ENCODE measurements around the gene MEGF6. TPM values are rescaled to one million over a fixed set of nuclear protein-coding genes. Genes with fewer than 3 reads are reported as not detected.

The MEGF6 gene
- total RNA-seq, 1 donor from 2014 or later = 194 TPM

DNA sequence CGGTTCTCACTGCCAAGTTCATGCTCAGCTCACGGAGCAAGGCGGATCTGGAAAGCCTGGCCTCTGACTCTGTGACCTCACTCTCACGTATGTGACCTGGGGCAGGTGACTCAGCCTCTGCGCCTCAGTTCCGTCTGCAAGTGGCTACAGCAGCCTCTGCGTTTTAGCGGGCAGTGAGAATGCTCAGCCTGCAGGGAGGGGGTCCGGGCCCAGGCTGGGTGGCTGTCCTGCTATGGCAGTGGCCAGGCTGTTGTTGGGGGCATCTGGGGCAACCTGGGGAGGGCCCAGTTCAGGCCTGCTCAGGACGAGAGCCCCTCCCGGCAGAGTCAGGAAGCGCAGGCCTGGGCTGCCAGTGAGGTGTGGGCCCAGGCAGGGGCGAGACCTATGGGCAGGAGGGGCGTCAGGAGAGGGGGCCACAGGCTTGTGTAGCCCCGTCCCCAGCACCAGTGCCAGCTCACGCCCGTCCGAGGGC is 128.9 kb downstream of the MEGF6 start:
- H3K4me3 ChIP-seq = no peak overlapping the region
- H3K4me1 ChIP-seq = no peaks in the 10 kb centered on the region
- H3K27me3 ChIP-seq = no peaks in the 10 kb centered on the region
- peaks cover 12 to 28% of the 10 kb centered on the region in 2 donors for H3K9me3 ChIP-seq
- TF ChIP-seq, protein P1, sequence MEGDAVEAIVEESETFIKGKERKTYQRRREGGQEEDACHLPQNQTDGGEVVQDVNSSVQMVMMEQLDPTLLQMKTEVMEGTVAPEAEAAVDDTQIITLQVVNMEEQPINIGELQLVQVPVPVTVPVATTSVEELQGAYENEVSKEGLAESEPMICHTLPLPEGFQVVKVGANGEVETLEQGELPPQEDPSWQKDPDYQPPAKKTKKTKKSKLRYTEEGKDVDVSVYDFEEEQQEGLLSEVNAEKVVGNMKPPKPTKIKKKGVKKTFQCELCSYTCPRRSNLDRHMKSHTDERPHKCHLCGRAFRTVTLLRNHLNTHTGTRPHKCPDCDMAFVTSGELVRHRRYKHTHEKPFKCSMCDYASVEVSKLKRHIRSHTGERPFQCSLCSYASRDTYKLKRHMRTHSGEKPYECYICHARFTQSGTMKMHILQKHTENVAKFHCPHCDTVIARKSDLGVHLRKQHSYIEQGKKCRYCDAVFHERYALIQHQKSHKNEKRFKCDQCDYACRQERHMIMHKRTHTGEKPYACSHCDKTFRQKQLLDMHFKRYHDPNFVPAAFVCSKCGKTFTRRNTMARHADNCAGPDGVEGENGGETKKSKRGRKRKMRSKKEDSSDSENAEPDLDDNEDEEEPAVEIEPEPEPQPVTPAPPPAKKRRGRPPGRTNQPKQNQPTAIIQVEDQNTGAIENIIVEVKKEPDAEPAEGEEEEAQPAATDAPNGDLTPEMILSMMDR (IDR thresholded peaks at IDR 0.05) = no peak
- intact Hi-C loops (cut with DNase I) = no loop called here
- no peak for DNase-seq (ENCODE audit: low spot score in 2 of 2)
- no peak overlapping the region for H3K27ac ChIP-seq
- H3K36me3 ChIP-seq = no peaks in the 10 kb centered on the region

DNA sequence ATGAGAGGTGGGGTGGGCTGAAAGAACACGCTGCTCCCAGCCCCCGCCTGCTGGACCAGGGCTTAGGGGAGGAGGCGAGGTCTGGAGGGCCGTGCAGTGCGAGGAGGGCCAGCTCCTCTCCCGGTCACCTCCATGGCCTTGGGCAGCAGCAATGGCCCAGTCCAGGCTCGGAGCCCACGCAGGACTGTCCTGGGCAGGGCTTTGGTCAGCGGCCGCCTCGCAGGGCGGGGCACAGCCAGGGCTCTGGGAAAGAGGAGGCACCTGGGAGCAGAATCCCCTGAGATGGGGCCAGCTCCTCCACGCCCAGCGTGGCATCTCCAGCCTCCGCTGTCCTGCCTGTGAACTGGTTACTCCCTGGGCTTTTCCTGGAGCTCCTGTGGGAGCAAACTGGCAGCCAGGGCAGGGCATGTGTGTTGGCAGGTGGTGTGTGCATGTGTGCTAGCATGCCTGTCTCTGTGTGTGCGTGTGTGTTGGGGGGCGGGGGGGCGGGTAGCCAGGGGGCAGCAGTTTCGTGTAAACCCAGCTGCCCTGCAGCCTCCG is 129.4 kb downstream of the MEGF6 start:
- Histone ChIP-seq H3K36me3 (no peaks in the 10 kb centered on the region), H3K27me3 (no peaks in the 10 kb centered on the region), H3K4me1 (no peaks in the 10 kb centered on the region), H3K9me3 (peaks cover 12 to 28% of the 10 kb centered on the region in 2 donors), H3K4me3 (no peak overlapping the region), H3K27ac (no peak overlapping the region)
- DNase-seq (ENCODE audit: low spot score in 2 of 2) = no peak
- intact Hi-C loops (cut with DNase I) = no loop called here
- TF ChIP-seq, protein P1 (IDR thresholded peaks at IDR 0.05) = no peak

DNA sequence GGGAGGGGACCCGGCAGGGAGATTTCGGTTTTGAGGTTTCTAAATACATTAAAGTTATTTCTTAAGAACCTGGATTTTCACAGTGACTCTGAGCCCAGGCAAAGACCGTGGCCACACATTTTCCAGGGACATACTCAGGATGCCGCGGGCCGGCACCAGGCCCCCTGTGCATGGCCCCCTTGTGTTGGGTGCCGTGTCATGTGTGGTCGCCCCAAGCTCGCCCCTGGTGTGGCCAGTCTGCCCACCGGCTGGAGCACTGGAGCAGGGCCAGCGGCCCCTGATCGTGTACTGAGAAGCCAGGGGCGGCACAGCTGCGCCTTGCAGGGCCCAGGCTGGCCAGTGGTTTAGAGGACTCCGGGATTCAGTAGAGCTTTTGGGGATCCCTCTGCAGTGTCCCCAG is 130.3 kb downstream of the MEGF6 start:
- intact Hi-C loops (cut with DNase I) = no loop called here
- TF ChIP-seq, protein P1 (IDR thresholded peaks at IDR 0.05) = no peak
- Histone ChIP-seq H3K27ac (no peak overlapping the region), H3K4me1 (no peaks in the 10 kb centered on the region), H3K4me3 (no peak overlapping the region), H3K9me3 (peaks cover 12 to 23% of the 10 kb centered on the region in 2 donors), H3K27me3 (peaks cover 8% of the 10 kb centered on the region), H3K36me3 (no peaks in the 10 kb centered on the region)
- DNase-seq (ENCODE audit: low spot score in 2 of 2) = no peak

DNA sequence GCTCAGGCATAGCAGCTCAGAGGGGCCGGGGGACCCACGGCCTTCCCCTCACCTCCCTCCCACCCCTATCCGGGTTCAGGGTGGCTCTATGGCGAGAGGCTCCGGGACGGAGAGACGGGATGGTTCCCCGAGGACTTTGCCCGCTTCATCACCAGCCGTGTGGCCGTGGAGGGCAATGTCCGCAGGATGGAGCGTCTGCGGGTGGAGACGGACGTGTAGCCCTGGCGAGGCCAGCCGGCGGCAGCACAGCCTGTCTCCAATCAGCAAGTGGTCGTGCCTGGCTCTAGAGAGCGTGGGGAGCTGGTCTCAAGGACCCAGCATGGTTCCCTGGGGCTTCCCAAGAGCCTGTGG is 131.0 kb downstream of the MEGF6 start:
- no peaks in the 10 kb centered on the region for H3K4me1 ChIP-seq
- no peaks in the 10 kb centered on the region for H3K36me3 ChIP-seq
- TF ChIP-seq, protein P1 (IDR thresholded peaks at IDR 0.05) = no peak
- intact Hi-C loops (cut with DNase I) = no loop called here
- no peak for DNase-seq (ENCODE audit: low spot score in 2 of 2)
- no peak overlapping the region for H3K4me3 ChIP-seq
- peaks cover 9% of the 10 kb centered on the region for H3K27me3 ChIP-seq
- no peak overlapping the region for H3K27ac ChIP-seq
- peaks cover 12 to 16% of the 10 kb centered on the region in 2 donors for H3K9me3 ChIP-seq

DNA sequence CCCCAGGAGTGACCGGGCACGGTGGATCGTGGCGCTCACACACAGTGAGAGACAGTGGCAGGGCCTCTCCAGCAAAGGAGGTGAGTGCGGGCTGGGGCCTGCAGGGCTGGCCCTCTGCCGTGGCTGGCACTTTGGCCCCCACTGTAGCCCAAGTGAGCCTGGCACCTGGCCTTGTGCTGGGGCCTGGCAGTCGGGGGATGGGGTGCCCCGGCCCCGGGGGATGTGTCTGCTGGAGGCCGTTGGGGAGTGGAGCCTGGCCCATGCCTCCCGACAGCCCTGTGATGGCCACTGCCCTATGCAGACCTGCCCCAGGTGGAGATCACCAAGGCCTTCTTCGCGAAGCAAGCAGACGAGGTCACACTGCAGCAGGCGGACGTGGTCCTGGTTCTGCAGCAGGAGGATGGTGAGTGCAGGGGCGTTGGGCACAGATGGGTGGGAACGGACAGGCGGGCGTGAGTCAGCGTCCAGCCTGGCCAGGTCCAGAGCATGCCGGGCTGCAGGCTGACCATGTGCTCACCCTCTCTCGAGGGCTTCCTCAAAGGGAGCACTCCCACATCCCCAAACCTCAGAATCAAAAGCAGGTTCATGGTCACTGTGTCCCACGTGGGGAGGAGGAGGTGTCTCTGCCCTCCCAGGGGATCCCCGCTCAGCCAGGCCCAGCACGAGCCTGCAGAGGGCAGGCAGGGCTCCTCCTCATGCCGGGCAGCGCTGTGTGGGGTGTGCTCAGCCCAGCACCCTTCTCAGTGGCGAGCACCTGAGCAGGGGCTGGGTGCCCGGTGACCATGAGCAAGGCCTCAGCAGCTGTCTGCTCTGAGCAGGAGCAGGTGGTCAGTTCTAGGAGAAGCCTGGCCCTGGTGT is 131.6 kb downstream of the MEGF6 start:
- Histone ChIP-seq H3K27ac (no peak overlapping the region), H3K9me3 (peaks cover 7 to 10% of the 10 kb centered on the region in 2 donors), H3K4me1 (no peaks in the 10 kb centered on the region), H3K4me3 (no peak overlapping the region), H3K36me3 (no peaks in the 10 kb centered on the region), H3K27me3 (peaks cover 9% of the 10 kb centered on the region)
- intact Hi-C loops (cut with DNase I) = no loop called here
- DNase-seq (ENCODE audit: low spot score in 2 of 2) = no peak
- TF ChIP-seq, protein P1 (IDR thresholded peaks at IDR 0.05) = no peak

Measured in ascending aorta (tissue), 2 donors.